HCT116 (cell line): ENCODE data around the gene RHOH. TPM values are rescaled to one million over a fixed set of nuclear protein-coding genes. Genes with fewer than 3 reads are reported as not detected.

Source experiments
- ATAC-seq: fragments of 200-7000 bp; cut with Tn5 transposase; 2 replicates; pipeline ENCODE4 v1.9.1; 2020; ENCODE audit warnings: mild to moderate bottlenecking, moderate library complexity
- BruUV-seq: library from RNA; stranded (reverse); fragments of 400-500 nt; replicated peaks from 2 replicates; lab custom pipeline; 2021; lab: Mats Ljungman, UMichigan
- CTCF ChIA-PET: fragments of 300-600 bp; sonication (Branson Sonifier 250); formaldehyde crosslinking; loops from one replicate; lab custom pipeline; 2021; ENCODE audit warnings: antibody characterized with exemption; lab: Charles Lee
- POLR2A ChIA-PET: fragments of 300-600, 350-600 bp; sonication (Branson Sonifier 250); formaldehyde crosslinking; loops from one replicate; lab custom pipeline; 2021; ENCODE audit warnings: antibody characterized with exemption; lab: Charles Lee
- RAD21 ChIA-PET, 2 experiments: fragments of 300-600 bp; sonication (Branson Sonifier 250); formaldehyde crosslinking; loops; one replicate each; lab custom pipeline; 2023; ENCODE audit warnings: low total read pairs in 2 of 2; ENCODE audit not compliant: uncharacterized antibody in 2 of 2, unreplicated experiment in 2 of 2, low non-redundant PET in 1 of 2; lab: Charles Lee
- DNase-seq: peaks from one replicate; pipeline ENCODE4 v3.0.0-alpha.2; 2010; ENCODE audit warnings: low read depth, low spot score
- H2AFZ ChIP-seq: fragments of 200-600 bp; shearing (Covaris generic), sonication (generic); 2 replicates; pipeline ENCODE4 v1.6.1; 2017; ENCODE audit warnings: low read depth, mixed run types, mixed read lengths, antibody characterized with exemption, low read length; ENCODE audit not compliant: poor library complexity, severe bottlenecking
- H3K27ac ChIP-seq: 2 replicates; pipeline ENCODE4 v1.5.1; 2012; ENCODE audit warnings: low read depth, low read length
- H3K27me3 ChIP-seq: fragments of 200-600 bp; sonication (generic); 2 replicates; pipeline ENCODE4 v1.6.1; 2016; ENCODE audit warnings: mixed run types, low read length, mixed read lengths; ENCODE audit not compliant: insufficient read depth
- H3K36me3 ChIP-seq, 2 experiments: fragments of 200-500 bp in 1 of 2; fragments of 200-600 bp in 1 of 2; sonication (Bioruptor generic) in 1 of 2; sonication (generic) in 1 of 2; 2 replicates each; pipeline versions ENCODE4 v1.5.1 to v1.6.1; 2014 to 2016; ENCODE audit warnings: low read length in 2 of 2, inconsistent platforms in 1 of 2, mixed read lengths in 1 of 2, mixed run types in 1 of 2; ENCODE audit not compliant: insufficient read depth in 2 of 2, control insufficient read depth in 1 of 2
- H3K4me1 ChIP-seq, 2 experiments: fragments of 200-600 bp in 1 of 2; sonication (generic) in 1 of 2; 2 replicates each; pipeline versions ENCODE4 v1.5.1 to v1.6.1; 2012 to 2017; ENCODE audit warnings: low read length in 2 of 2, inconsistent platforms in 1 of 2, mild to moderate bottlenecking in 1 of 2, mixed read lengths in 1 of 2, mixed run types in 1 of 2, moderate library complexity in 1 of 2; ENCODE audit not compliant: insufficient read depth in 2 of 2, control insufficient read depth in 1 of 2
- H3K4me2 ChIP-seq: fragments of 200-600 bp; sonication (generic); 2 replicates; pipeline ENCODE4 v1.6.1; 2017; ENCODE audit warnings: mixed run types, low read length, mixed read lengths
- H3K4me3 ChIP-seq, 2 experiments: fragments of 200-600 bp in 1 of 2; sonication (generic) in 1 of 2; replicated peaks in 1 of 2; 2 replicates each; pipeline ENCODE4 v1.5.1; 2011 to 2016; ENCODE audit warnings: low read length in 2 of 2, control low read depth in 1 of 2, low read depth in 1 of 2, mild to moderate bottlenecking in 1 of 2, mixed read lengths in 1 of 2, mixed run types in 1 of 2
- H3K79me2 ChIP-seq: fragments of 200-600 bp; sonication (generic); 2 replicates; pipeline ENCODE4 v1.6.1; 2017; ENCODE audit warnings: mild to moderate bottlenecking, mixed run types, low read length, moderate library complexity, mixed read lengths; ENCODE audit not compliant: insufficient read depth
- H3K9ac ChIP-seq: fragments of 200-600 bp; sonication (generic); 2 replicates; pipeline ENCODE4 v1.6.1; 2016; ENCODE audit warnings: low read length, mixed read lengths
- H3K9me2 ChIP-seq: fragments of 200-600 bp; sonication (generic), shearing (Covaris generic); 2 replicates; pipeline ENCODE4 v1.6.1; 2017; ENCODE audit warnings: mixed run types, mild to moderate bottlenecking, moderate library complexity; ENCODE audit not compliant: insufficient read depth
- H3K9me3 ChIP-seq, 2 experiments: fragments of 200-500 bp in 1 of 2; fragments of 200-600 bp in 1 of 2; sonication (Bioruptor generic) in 1 of 2; sonication (generic) in 1 of 2; 2 replicates each; pipeline ENCODE4 v1.6.1; 2014 to 2017; ENCODE audit warnings: low read length in 2 of 2, mixed read lengths in 2 of 2, inconsistent platforms in 1 of 2, low read depth in 1 of 2, mild to moderate bottlenecking in 1 of 2, mixed run types in 1 of 2, moderate library complexity in 1 of 2; ENCODE audit not compliant: control insufficient read depth in 1 of 2, insufficient read depth in 1 of 2
- H4K20me1 ChIP-seq: fragments of 200-600 bp; sonication (generic), shearing (Covaris generic); 2 replicates; pipeline ENCODE4 v1.6.1; 2017; ENCODE audit warnings: mixed run types, mild to moderate bottlenecking, moderate library complexity; ENCODE audit not compliant: insufficient read depth
- CBX3 ChIP-seq: IDR thresholded peaks from 2 replicates; pipeline ENCODE4 v1.6.1; 2012; ENCODE audit warnings: low read depth
- CEBPB ChIP-seq: IDR thresholded peaks from 2 replicates; pipeline ENCODE4 v1.6.1; 2012; ENCODE audit warnings: low read depth
- CTCF ChIP-seq, 3 experiments: fragments of 200-600 bp in 1 of 3; sonication (generic) in 1 of 3; IDR thresholded peaks in 2 of 3; conservative IDR thresholded peaks in 1 of 3; 2 replicates each; pipeline ENCODE4 v1.5.1; 2012 to 2017; ENCODE audit warnings: low read depth in 2 of 3, low read length in 2 of 3, antibody characterized with exemption in 1 of 3, borderline replicate concordance in 1 of 3, control low read depth in 1 of 3, mild to moderate bottlenecking in 1 of 3, mixed read lengths in 1 of 3, mixed run types in 1 of 3, moderate library complexity in 1 of 3; ENCODE audit not compliant: insufficient read depth in 1 of 3
- ELF1 ChIP-seq: IDR thresholded peaks from 2 replicates; pipeline ENCODE4 v1.6.1; 2012; ENCODE audit warnings: low read depth, borderline replicate concordance
- FOSL1 ChIP-seq: IDR thresholded peaks from 2 replicates; pipeline ENCODE4 v1.6.1; 2012; ENCODE audit warnings: low read depth
- POLR2AphosphoS5 ChIP-seq: IDR thresholded peaks from 2 replicates; pipeline ENCODE4 v1.6.1; 2011; ENCODE audit warnings: mild to moderate bottlenecking, low read depth, low read length, moderate library complexity
- intact Hi-C: fragments of 100-400 bp; cut with micrococcal nuclease; formaldehyde crosslinking; loops from 2 replicates; pipeline ENCODE4 v1.10.0; 2022
- total RNA-seq: library from RNA; stranded (reverse); gene quantifications from one replicate; pipeline ENCODE4 v1.2.1, GENCODE V29; 2021; ENCODE audit not compliant: unreplicated experiment
- TF ChIP-seq, protein P1 (sequence below): IDR thresholded peaks from 2 replicates; pipeline ENCODE4 v1.6.1; 2012

The RHOH gene
- total RNA-seq, 1 experiment from 2014 or later = 0.74 TPM

- ChIA-PET POLR2A (no interaction called here), RAD21 (no interaction called here), CTCF (no interaction called here)
- Histone ChIP-seq H3K4me2 (no peak overlapping the region), H3K36me3 (no peaks in the 10 kb centered on the region), H3K9me3 (no peaks in the 10 kb centered on the region), H3K27me3 (no peaks in the 10 kb centered on the region), H3K4me3 (no peak overlapping the region), H4K20me1 (no peaks in the 10 kb centered on the region), H3K27ac (no peak overlapping the region), H3K79me2 (no peaks in the 10 kb centered on the region), H3K9me2 (no peaks in the 10 kb centered on the region), H2AFZ (no peak overlapping the region), H3K9ac (no peak overlapping the region), H3K4me1 (peaks cover 0 to 17% of the 10 kb centered on the region in 2 experiments; a peak in 2 of 4 replicates)
- TF ChIP-seq CBX3 (no peak), CTCF (IDR thresholded peaks at IDR 0.05 in 2 of 3, conservative IDR thresholded peaks at IDR 0.05 in 1 of 3; ENCODE audit: borderline replicate concordance in 1 of 3, insufficient read depth in 1 of 3, low read depth in 2 of 3, low read length in 2 of 3) (no peak), FOSL1 (no peak), POLR2AphosphoS5 (no peak), CEBPB (no peak)
- TF ChIP-seq, protein P1, sequence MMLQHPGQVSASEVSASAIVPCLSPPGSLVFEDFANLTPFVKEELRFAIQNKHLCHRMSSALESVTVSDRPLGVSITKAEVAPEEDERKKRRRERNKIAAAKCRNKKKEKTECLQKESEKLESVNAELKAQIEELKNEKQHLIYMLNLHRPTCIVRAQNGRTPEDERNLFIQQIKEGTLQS = no peak
- intact Hi-C loops = no loop called here
- BruUV-seq = no TSS peak
- DNase-seq (no peak), ATAC-seq (no peak)
Observed at GRCh38 chr4:40262861-40263260, 66.0 kb downstream of the RHOH start.

DNA sequence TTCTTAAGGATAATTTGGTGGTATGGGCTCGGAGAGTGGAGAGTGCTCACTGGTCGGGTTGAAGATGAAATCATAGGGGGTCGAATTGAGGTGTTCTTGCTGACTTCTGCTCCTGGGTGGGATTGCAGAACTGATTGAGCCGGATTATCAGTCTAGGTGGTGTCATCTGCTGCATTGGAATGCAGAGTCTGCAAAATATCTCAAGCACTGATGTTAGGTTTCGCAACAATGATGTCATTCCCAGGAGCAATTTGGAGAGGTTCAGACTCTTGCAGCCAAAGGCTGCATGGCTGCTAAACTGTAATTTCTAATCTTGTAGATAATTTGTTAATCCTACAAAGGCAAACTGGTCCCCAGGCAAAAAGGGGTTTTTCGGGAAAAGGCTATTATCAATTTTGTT is 67.7 kb downstream of the RHOH start:
- no peak for ATAC-seq
- no TSS peak for BruUV-seq
- no peaks in the 10 kb centered on the region for H4K20me1 ChIP-seq
- H3K27me3 ChIP-seq = no peaks in the 10 kb centered on the region
- ChIA-PET RAD21 (no interaction called here), CTCF (no interaction called here), POLR2A (no interaction called here)
- H3K4me3 ChIP-seq = no peak overlapping the region
- H3K4me1 ChIP-seq = peaks cover 0 to 9% of the 10 kb centered on the region in 2 experiments; a peak in 1 of 4 replicates
- no peaks in the 10 kb centered on the region for H3K79me2 ChIP-seq
- TF ChIP-seq ELF1 (no peak), CEBPB (peak; percentile 51; the same call in 1 of the 2 replicates)
- H3K36me3 ChIP-seq = no peaks in the 10 kb centered on the region
- H3K27ac ChIP-seq = no peak overlapping the region
- H3K9me3 ChIP-seq = no peaks in the 10 kb centered on the region; a peak in 1 of 4 replicates
- no peak overlapping the region for H3K9ac ChIP-seq
- DNase-seq = no peak
- no peak overlapping the region for H3K4me2 ChIP-seq
- H2AFZ ChIP-seq = no peak overlapping the region
- no peaks in the 10 kb centered on the region for H3K9me2 ChIP-seq
- intact Hi-C loops = no loop called here
